Calu3 (cell line): Measurements from ENCODE around the gene MRPL11. TPM values are rescaled to one million over a fixed set of nuclear protein-coding genes. Genes with fewer than 3 reads are reported as not detected.
"Not testable (repeated sequence)": the region's sequence is repeated elsewhere in the genome, so short reads cannot be mapped to it uniquely, and the experiment has no call there.

Experiments
- BruUV-seq: library from RNA; stranded (reverse); fragments of 400-500 nt; replicated peaks from 2 replicates; lab custom pipeline; 2021; lab: Mats Ljungman, UMichigan
- CTCF ChIA-PET: fragments of 300-600 bp; sonication (Branson Sonifier 250); formaldehyde crosslinking; loops from one replicate; lab custom pipeline; 2022; ENCODE audit warnings: antibody characterized with exemption; lab: Charles Lee
- DNase-seq: peaks from one replicate; pipeline ENCODE4 v3.0.0; 2022
- H3K27ac Mint-ChIP-seq: one replicate; pipeline ENCODE4 v1.8.0; 2022; ENCODE audit warnings: mixed read lengths; ENCODE audit not compliant: unreplicated experiment
- H3K27me3 Mint-ChIP-seq: one replicate; pipeline ENCODE4 v1.8.0; 2022; ENCODE audit warnings: mixed read lengths; ENCODE audit not compliant: unreplicated experiment
- H3K36me3 Mint-ChIP-seq: one replicate; pipeline ENCODE4 v1.8.0; 2022; ENCODE audit warnings: mild to moderate bottlenecking, moderate library complexity, mixed read lengths; ENCODE audit not compliant: insufficient read depth, unreplicated experiment
- H3K4me1 Mint-ChIP-seq: one replicate; pipeline ENCODE4 v1.8.0; 2022; ENCODE audit warnings: mild to moderate bottlenecking, low read depth, mixed read lengths; ENCODE audit not compliant: unreplicated experiment
- H3K4me3 Mint-ChIP-seq: one replicate; pipeline ENCODE4 v1.8.0; 2022; ENCODE audit warnings: mild to moderate bottlenecking, low read depth, moderate library complexity, mixed read lengths; ENCODE audit not compliant: unreplicated experiment
- H3K9me3 Mint-ChIP-seq: one replicate; pipeline ENCODE4 v1.8.0; 2022; ENCODE audit warnings: low read depth, mixed read lengths; ENCODE audit not compliant: unreplicated experiment
- CTCF ChIP-seq: fragments of 200-600 bp; IDR thresholded peaks from one replicate; pipeline ENCODE4 v1.8.0; 2022; ENCODE audit warnings: antibody characterized with exemption; ENCODE audit not compliant: unreplicated experiment
- intact Hi-C: fragments of 100-400 bp; cut with micrococcal nuclease; formaldehyde crosslinking; loops from one replicate; pipeline ENCODE4 v1.10.0; 2022; ENCODE audit not compliant: unreplicated experiment
- total RNA-seq: library from RNA; stranded (reverse); gene quantifications from 2 replicates; pipeline ENCODE4 v1.2.3, GENCODE V29; 2022

The MRPL11 gene
- total RNA-seq, 1 experiment from 2014 or later = 79.6 TPM

GRCh38 chr11:66465373-66466224, 27.0 kb upstream of the MRPL11 start:
- H3K27ac Mint-ChIP-seq = no peak overlapping the region

DNA sequence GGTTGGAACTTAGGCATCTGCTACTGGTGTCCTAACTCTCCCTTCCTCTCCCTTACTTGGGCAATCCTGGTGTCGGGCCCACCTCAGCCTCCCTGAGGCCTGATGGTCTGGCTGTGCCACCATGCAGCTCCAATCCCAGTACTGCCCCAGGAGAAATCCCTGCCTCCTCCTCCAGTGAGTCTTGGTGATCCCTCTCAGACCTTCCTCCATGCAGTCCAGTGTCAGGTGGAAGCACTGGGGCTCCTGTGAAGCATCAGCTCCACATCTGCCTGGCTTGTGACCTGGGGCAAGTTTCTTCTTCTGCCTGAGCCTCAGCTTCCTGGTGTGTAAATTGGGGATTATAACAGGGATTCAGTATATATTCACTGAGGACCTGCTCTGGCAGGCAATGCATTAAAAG, 26.3 kb upstream of the MRPL11 start:
- Mint-ChIP-seq H3K4me1 (peaks cover 8% of the 10 kb centered on the region), H3K27ac (no peak overlapping the region), H3K4me3 (no peak overlapping the region), H3K36me3 (peaks cover 21% of the 10 kb centered on the region), H3K27me3 (no peaks in the 10 kb centered on the region), H3K9me3 (peaks cover 2% of the 10 kb centered on the region)
- intact Hi-C loops = no loop called here
- no peak for TF ChIP-seq CTCF
- no peak for DNase-seq
- no TSS peak for BruUV-seq
- CTCF ChIA-PET = no interaction called here

More at GRCh38 chr11:66465373-66466224, 27.0 kb upstream of the MRPL11 start:
- peaks cover 21% of the 10 kb centered on the region for H3K36me3 Mint-ChIP-seq
- H3K9me3 Mint-ChIP-seq = peaks cover 2% of the 10 kb centered on the region
- BruUV-seq = no TSS peak
- H3K4me3 Mint-ChIP-seq = peak overlapping the region; percentile 86
- H3K4me1 Mint-ChIP-seq = peaks cover 8% of the 10 kb centered on the region
- no peak for TF ChIP-seq CTCF
- DNase-seq = no peak
- CTCF ChIA-PET = interaction anchor here (0.6 to 1.9 kb wide), 2 partner anchors 14 to 25 kb away, joined by 3 to 7 read pairs; partner anchors contain the start of gene DPP3
- intact Hi-C loops = no loop called here
- H3K27me3 Mint-ChIP-seq = no peaks in the 10 kb centered on the region

GRCh38 chr11:66464116-66464515, 25.5 kb upstream of the MRPL11 start:
- intact Hi-C loops = not testable (repeated sequence)

GRCh38 chr11:66462911-66463310, 24.3 kb upstream of the MRPL11 start:
- Mint-ChIP-seq H3K27ac (no peak overlapping the region), H3K4me1 (peaks cover 8% of the 10 kb centered on the region), H3K9me3 (peaks cover 2% of the 10 kb centered on the region), H3K27me3 (peaks cover 17% of the 10 kb centered on the region), H3K36me3 (peaks cover 16% of the 10 kb centered on the region), H3K4me3 (no peak overlapping the region)
- DNase-seq = no peak
- intact Hi-C loops = no loop called here
- no TSS peak for BruUV-seq
- CTCF ChIA-PET = no interaction called here
- TF ChIP-seq CTCF = no peak

More at GRCh38 chr11:66464116-66464515, 25.5 kb upstream of the MRPL11 start:
- H3K27me3 Mint-ChIP-seq, H3K4me1 Mint-ChIP-seq, H3K27ac Mint-ChIP-seq, BruUV-seq, H3K4me3 Mint-ChIP-seq, DNase-seq, CTCF ChIA-PET, H3K9me3 Mint-ChIP-seq: not testable (repeated sequence)
- H3K36me3 Mint-ChIP-seq = peaks cover 20% of the 10 kb centered on the region
